Stomach (tissue), 9 donors: ENCODE data around the gene MBD3L2. TPM values are rescaled to one million over a fixed set of nuclear protein-coding genes. Genes with fewer than 3 reads are reported as not detected.

Experiments used
- DNase-seq, 2 donors: peaks; one replicate each; pipeline versions ENCODE4 v3.0.0 to v3.0.0-alpha.2; 2013 to 2019
- H3K27ac ChIP-seq, 5 donors: fragments of 200-600 bp in 4 of 5; sonication (generic) in 4 of 5; one replicate each; pipeline ENCODE4 v1.5.1; 2013 to 2019; ENCODE audit warnings: mild to moderate bottlenecking in 1 of 5, moderate library complexity in 1 of 5
- H3K27me3 ChIP-seq, 3 donors: fragments of 200-600 bp; sonication (generic); one replicate each; pipeline ENCODE4 v1.5.1; 2017 to 2019; ENCODE audit warnings: mixed run types in 1 of 3
- H3K36me3 ChIP-seq, 4 donors: fragments of 200-600 bp; sonication (generic); 1 replicate in 3 of 4; 2 replicates in 1 of 4; pipeline ENCODE4 v1.5.1; 2016 to 2019
- H3K4me1 ChIP-seq, 4 donors: fragments of 200-600 bp; sonication (generic); one replicate each; pipeline ENCODE4 v1.5.1; 2016 to 2019
- H3K4me3 ChIP-seq, 4 donors: fragments of 200-600 bp; sonication (generic) in 3 of 4; one replicate each; pipeline ENCODE4 v1.5.1; 2016 to 2019; ENCODE audit warnings: mild to moderate bottlenecking in 1 of 4
- H3K9me3 ChIP-seq, 4 donors: fragments of 200-600 bp; sonication (generic); one replicate each; pipeline ENCODE4 v1.5.1; 2016 to 2019
- EP300 ChIP-seq: sonication (generic); formaldehyde crosslinking; IDR thresholded peaks from one replicate; pipeline ENCODE4 v1.6.1; 2017; ENCODE audit warnings: antibody characterized with exemption
- POLR2A ChIP-seq, 4 donors: fragments of 450-650 bp; IDR thresholded peaks; one replicate each; pipeline ENCODE4 v1.6.1; 2016; ENCODE audit warnings: antibody characterized with exemption in 4 of 4, control low read depth in 2 of 4, mild to moderate bottlenecking in 1 of 4, moderate library complexity in 1 of 4
- POLR2AphosphoS5 ChIP-seq, 3 donors: sonication (generic); formaldehyde crosslinking; IDR thresholded peaks; one replicate each; pipeline ENCODE4 v1.6.1; 2016; ENCODE audit warnings: antibody characterized with exemption in 3 of 3
- WGBS, 5 donors: extraction: QIAGEN DNeasy Blood & Tissue Kit in 3 of 5; methylation state at CpG; one replicate each; pipeline versions ENCODE4 v1.1.5 to v1.1.7; 2013 to 2018; 5-methylcytosine and 5-hydroxymethylcytosine counted together
- intact Hi-C: fragments of 100-400 bp; cut with DNase I; formaldehyde crosslinking; loops from one replicate; pipeline ENCODE4 v1.15.1; 2023; ENCODE audit warnings: low total_unique reads
- polyA plus RNA-seq, 3 donors: library from polyadenylated mRNA; stranded (reverse); fragments of 200-250 nt; gene quantifications; one replicate each; pipeline ENCODE4 v1.2.3, GENCODE V29; 2013
- total RNA-seq, 5 donors: library from RNA; depleted of rRNA; stranded (reverse); fragments of >200 nt; gene quantifications; one replicate each; pipeline versions ENCODE4 v1.1.0 to v1.2.3, GENCODE V29; 2014 to 2016
- TF ChIP-seq, protein P1 (sequence below), 7 experiments: fragments of 450-650 bp in 4 of 7; fragments of 200-600 bp in 3 of 7; sonication (generic) in 3 of 7; IDR thresholded peaks; one replicate each; pipeline ENCODE4 v1.5.1; 2016 to 2019; ENCODE audit warnings: antibody characterized with exemption in 7 of 7, control low read depth in 2 of 7, mild to moderate bottlenecking in 1 of 7
- donor health status: healthy with polysubstance abuse.
- donor health status: Bipolar disorder and iron deficiency.
- donor health status: healthy.

MBD3L2 gene
- total and polyA plus RNA-seq, 8 donors, result not detected

DNA sequence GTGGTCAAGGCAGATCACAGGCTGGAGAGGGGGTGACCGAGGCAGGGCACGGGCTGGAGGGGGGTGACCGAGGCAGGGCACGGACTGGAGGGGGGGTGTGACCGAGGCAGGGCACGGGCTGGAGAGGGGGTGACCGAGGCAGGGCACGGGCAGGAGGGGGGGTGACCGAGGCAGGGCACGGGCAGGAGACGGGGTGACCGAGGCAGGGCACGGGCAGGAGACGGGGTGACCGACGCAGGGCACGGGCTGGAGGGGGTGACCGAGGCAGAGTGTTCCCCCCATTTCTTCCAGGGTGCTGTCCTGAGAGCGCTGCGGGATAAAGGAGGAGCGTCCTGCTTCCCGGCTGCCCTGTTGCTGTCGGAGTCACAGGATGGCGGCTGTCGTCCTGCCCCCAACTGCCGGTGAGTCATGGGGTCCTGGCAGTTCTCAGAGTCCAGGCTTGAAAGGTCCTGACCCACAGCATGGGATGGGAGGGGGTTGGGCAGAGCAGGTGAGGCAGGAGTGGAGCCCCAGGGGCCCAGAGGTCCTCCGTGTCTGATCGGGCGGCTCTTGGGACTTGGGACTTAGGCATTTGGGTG is 25.7 kb downstream of the MBD3L2 start:
- Histone ChIP-seq H3K36me3 (peaks cover 82 to 93% (median 92%) of the 10 kb centered on the region in 4 donors), H3K27ac (no peak overlapping the region), H3K4me3 (no peak overlapping the region), H3K27me3 (no peaks in the 10 kb centered on the region), H3K9me3 (peaks cover 25 to 60% (median 48%) of the 10 kb centered on the region in 4 donors), H3K4me1 (peaks cover 9 to 15% (median 12%) of the 10 kb centered on the region in 4 donors)
- 94 to 99% (median 98%) methylated on average over 19 to 29 of the region's 29 CpGs for whole genome bisulfite sequencing, 5 donors
- TF ChIP-seq EP300 (no peak), POLR2A (IDR thresholded peaks at IDR 0.05) (no peak), POLR2AphosphoS5 (IDR thresholded peaks at IDR 0.05) (no peak)
- TF ChIP-seq, protein P1, sequence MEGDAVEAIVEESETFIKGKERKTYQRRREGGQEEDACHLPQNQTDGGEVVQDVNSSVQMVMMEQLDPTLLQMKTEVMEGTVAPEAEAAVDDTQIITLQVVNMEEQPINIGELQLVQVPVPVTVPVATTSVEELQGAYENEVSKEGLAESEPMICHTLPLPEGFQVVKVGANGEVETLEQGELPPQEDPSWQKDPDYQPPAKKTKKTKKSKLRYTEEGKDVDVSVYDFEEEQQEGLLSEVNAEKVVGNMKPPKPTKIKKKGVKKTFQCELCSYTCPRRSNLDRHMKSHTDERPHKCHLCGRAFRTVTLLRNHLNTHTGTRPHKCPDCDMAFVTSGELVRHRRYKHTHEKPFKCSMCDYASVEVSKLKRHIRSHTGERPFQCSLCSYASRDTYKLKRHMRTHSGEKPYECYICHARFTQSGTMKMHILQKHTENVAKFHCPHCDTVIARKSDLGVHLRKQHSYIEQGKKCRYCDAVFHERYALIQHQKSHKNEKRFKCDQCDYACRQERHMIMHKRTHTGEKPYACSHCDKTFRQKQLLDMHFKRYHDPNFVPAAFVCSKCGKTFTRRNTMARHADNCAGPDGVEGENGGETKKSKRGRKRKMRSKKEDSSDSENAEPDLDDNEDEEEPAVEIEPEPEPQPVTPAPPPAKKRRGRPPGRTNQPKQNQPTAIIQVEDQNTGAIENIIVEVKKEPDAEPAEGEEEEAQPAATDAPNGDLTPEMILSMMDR (IDR thresholded peaks at IDR 0.05), result no peak
- no peak for DNase-seq
- intact Hi-C loops, result no loop called here

DNA sequence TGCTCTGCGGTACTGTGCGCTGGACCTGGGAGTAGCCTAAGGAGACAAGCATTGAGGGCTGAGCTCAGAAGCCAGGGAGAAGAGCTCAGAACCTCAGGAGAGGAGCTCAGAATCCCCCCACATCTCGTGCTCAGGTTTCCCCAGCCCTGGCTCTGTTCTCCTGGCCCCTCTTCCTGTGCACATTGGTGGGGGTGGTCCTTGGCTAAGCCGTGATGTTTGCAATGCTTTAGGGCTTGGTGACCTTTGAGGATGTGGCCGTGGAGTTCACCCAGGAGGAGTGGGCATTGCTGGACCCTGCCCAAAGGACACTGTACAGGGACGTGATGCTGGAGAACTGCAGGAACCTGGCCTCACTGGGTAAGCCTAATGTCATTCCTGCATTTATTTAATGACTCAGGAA is 27.0 kb downstream of the MBD3L2 start:
- intact Hi-C loops, result no loop called here
- H3K36me3 ChIP-seq, result peaks cover 94 to 100% (median 99%) of the 10 kb centered on the region in 4 donors
- H3K9me3 ChIP-seq, result peaks cover 36 to 73% (median 61%) of the 10 kb centered on the region in 4 donors
- H3K27ac ChIP-seq, result no peak overlapping the region
- TF ChIP-seq, protein P1 (IDR thresholded peaks at IDR 0.05), result no peak
- TF ChIP-seq POLR2AphosphoS5 (IDR thresholded peaks at IDR 0.05) (no peak), EP300 (no peak), POLR2A (IDR thresholded peaks at IDR 0.05) (no peak)
- WGBS, 5 donors, result 95 to 100% (median 97%) methylated on average over 5 to 6 of the region's 6 CpGs
- H3K27me3 ChIP-seq, result no peaks in the 10 kb centered on the region
- H3K4me3 ChIP-seq, result no peak overlapping the region
- peaks cover 0 to 2% (median 0%) of the 10 kb centered on the region in 4 donors for H3K4me1 ChIP-seq
- no peak for DNase-seq

- H3K9me3 ChIP-seq, result peaks cover 55 to 92% (median 80%) of the 10 kb centered on the region in 4 donors
- H3K27ac ChIP-seq, result no peak overlapping the region
- H3K4me1 ChIP-seq, result no peaks in the 10 kb centered on the region
- TF ChIP-seq EP300 (no peak), POLR2A (IDR thresholded peaks at IDR 0.05) (no peak), POLR2AphosphoS5 (IDR thresholded peaks at IDR 0.05) (no peak)
- TF ChIP-seq, protein P1 (IDR thresholded peaks at IDR 0.05), result no peak
- no peaks in the 10 kb centered on the region for H3K27me3 ChIP-seq
- no peak overlapping the region for H3K4me3 ChIP-seq
- H3K36me3 ChIP-seq, result peaks cover 97 to 100% (median 100%) of the 10 kb centered on the region in 4 donors
- intact Hi-C loops, result no loop called here
- WGBS, 5 donors, result 94 to 99% (median 98%) methylated on average over 2 of the region's 2 CpGs
- no peak for DNase-seq
Measured at GRCh38 chr19:7078008-7078407, 28.9 kb downstream of the MBD3L2 start.

- Histone ChIP-seq H3K9me3 (peaks cover 80 to 100% (median 98%) of the 10 kb centered on the region in 4 donors), H3K36me3 (peaks cover 64 to 79% (median 72%) of the 10 kb centered on the region in 4 donors), H3K27me3 (no peaks in the 10 kb centered on the region), H3K27ac (no peak overlapping the region), H3K4me1 (no peaks in the 10 kb centered on the region), H3K4me3 (peak overlapping the region in 1 of 4 donors; percentile 9)
- no peak for DNase-seq
- no peak for TF ChIP-seq EP300
- no peak for TF ChIP-seq POLR2A (IDR thresholded peaks at IDR 0.05)
- no peak for TF ChIP-seq POLR2AphosphoS5 (IDR thresholded peaks at IDR 0.05)
- TF ChIP-seq, protein P1 (IDR thresholded peaks at IDR 0.05), result no peak
- intact Hi-C loops, result no loop called here
- 98 to 99% (median 98%) methylated on average over 15 of the region's 15 CpGs for WGBS, 5 donors
Measured at GRCh38 chr19:7083076-7083956, 34.2 kb downstream of the MBD3L2 start.
